ENCODE data around the gene MED14. TPM values are rescaled to one million over a fixed set of nuclear protein-coding genes. Genes with fewer than 3 reads are reported as not detected.

MED14 gene
- total and polyA plus RNA-seq, 2 donors (not counting 1 experiment from before 2014, with no cell fraction given) = 26.4 to 63.5 TPM

DNA sequence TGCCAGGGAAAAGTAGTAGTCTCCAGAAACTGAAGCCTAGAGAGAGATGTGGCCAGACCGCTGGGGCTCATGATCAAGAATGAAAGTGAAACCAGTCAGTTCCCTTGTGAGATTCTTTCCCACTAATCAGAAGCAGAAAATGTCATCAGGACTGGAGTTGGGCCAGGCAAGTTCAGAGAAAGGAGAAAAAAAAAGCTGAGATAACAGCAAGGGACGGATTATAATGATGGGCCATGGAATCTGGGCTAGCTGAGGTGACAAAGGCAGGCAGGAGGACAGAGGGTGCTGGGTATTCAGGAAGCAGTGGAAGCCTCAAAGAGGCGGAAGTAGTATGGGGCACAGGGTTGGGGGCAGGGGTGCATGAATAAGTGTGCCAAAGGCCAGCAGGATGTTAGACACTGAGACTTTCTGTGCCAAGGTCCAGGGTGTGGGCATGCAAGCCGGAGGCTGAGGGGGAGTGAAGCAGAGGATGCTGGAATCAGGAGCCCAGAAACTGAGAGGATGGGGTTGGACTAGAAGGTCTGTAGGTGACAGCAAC, 90.5 kb downstream of the MED14 start:
- peaks cover 46% of the 10 kb centered on the region for H4K20me1 ChIP-seq (ENCODE audit: control insufficient read depth, insufficient read depth, low read length, poor library complexity, severe bottlenecking)
- Mint-ChIP-seq H3K9me3 (ENCODE audit: insufficient read depth) (no peaks in the 10 kb centered on the region), H3K27ac (peak overlapping the region; percentile 93), H3K4me3 (peak overlapping the region; percentile 94), H3K4me1 (peaks cover 42% of the 10 kb centered on the region), H3K27me3 (no peaks in the 10 kb centered on the region)
- intact Hi-C loops (cut with micrococcal nuclease) = loop anchor here (10.0 kb wide), 2 partner anchors 690 to 1280 kb away; partner anchors contain the start of genes CASK and DDX3X
- CTCF ChIA-PET = interaction anchor here (1.7 kb wide), 1 partner anchor 149 kb away, joined by 7 read pairs; no protein-coding TSS in a partner anchor
- peak overlapping the region; percentile 82 for H2AFZ ChIP-seq (ENCODE audit: insufficient read depth, low read depth, low read length, poor library complexity, severe bottlenecking)
- H3K79me2 ChIP-seq (ENCODE audit: control insufficient read depth, insufficient read depth, low read length) = peaks cover 71% of the 10 kb centered on the region
- H3K9me3 ChIP-seq (ENCODE audit: control extremely low read depth in 1 of 3, control insufficient read depth in 2 of 3, insufficient read depth in 1 of 3, low read length in 2 of 3) = no peaks in the 10 kb centered on the region
- no peak for TF ChIP-seq EZH2 (IDR thresholded peaks at IDR 0.05; ENCODE audit: borderline replicate concordance, insufficient read depth, low read depth, low read length, poor library complexity, severe bottlenecking)
- TF ChIP-seq, protein P1, sequence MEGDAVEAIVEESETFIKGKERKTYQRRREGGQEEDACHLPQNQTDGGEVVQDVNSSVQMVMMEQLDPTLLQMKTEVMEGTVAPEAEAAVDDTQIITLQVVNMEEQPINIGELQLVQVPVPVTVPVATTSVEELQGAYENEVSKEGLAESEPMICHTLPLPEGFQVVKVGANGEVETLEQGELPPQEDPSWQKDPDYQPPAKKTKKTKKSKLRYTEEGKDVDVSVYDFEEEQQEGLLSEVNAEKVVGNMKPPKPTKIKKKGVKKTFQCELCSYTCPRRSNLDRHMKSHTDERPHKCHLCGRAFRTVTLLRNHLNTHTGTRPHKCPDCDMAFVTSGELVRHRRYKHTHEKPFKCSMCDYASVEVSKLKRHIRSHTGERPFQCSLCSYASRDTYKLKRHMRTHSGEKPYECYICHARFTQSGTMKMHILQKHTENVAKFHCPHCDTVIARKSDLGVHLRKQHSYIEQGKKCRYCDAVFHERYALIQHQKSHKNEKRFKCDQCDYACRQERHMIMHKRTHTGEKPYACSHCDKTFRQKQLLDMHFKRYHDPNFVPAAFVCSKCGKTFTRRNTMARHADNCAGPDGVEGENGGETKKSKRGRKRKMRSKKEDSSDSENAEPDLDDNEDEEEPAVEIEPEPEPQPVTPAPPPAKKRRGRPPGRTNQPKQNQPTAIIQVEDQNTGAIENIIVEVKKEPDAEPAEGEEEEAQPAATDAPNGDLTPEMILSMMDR (IDR thresholded peaks at IDR 0.05) = no peak
- peak overlapping the region; percentile 69 for H3K9ac ChIP-seq (ENCODE audit: low read length)
- peak overlapping the region; percentile 91 for H3K4me2 ChIP-seq (replicated peaks; ENCODE audit: low read depth, low read length, poor library complexity, severe bottlenecking)
- peaks cover 43 to 45% of the 10 kb centered on the region in 2 donors for H3K4me1 ChIP-seq (ENCODE audit: control insufficient read depth in 2 of 2, insufficient read depth in 2 of 2, low read length in 2 of 2)
- DNase-seq (peak; percentile 78), ATAC-seq (ENCODE audit: low read depth) (peak; percentile 46)
- H3K27me3 ChIP-seq (replicated peaks in 1 of 4; ENCODE audit: control extremely low read depth in 1 of 4, control insufficient read depth in 3 of 4, insufficient read depth in 4 of 4, low read length in 3 of 4) = no peaks in the 10 kb centered on the region
- peak overlapping the region; percentile 42 to 69 (median 59) for H3K4me3 ChIP-seq (ENCODE audit: control extremely low read depth in 1 of 5, extremely low read depth in 1 of 5, insufficient read depth in 1 of 5, low read depth in 2 of 5, low read length in 4 of 5)
- peak overlapping the region; percentile 75 to 94 for H3K27ac ChIP-seq (ENCODE audit: low read length in 2 of 2)
- peaks cover 0 to 11% of the 10 kb centered on the region in 2 experiments for H3K36me3 ChIP-seq (replicated peaks in 1 of 2; ENCODE audit: control extremely low read depth in 1 of 2, control insufficient read depth in 1 of 2, extremely low read depth in 1 of 2, insufficient read depth in 2 of 2, low read length in 1 of 2)
- 0% methylated on average over 3 of the region's 4 CpGs for WGBS (ENCODE audit: insufficient coverage)
- POLR2A ChIA-PET = interaction anchor here (0.6 kb wide), 1 partner anchor 72 kb away, joined by 4 read pairs; no protein-coding TSS in a partner anchor

DNA sequence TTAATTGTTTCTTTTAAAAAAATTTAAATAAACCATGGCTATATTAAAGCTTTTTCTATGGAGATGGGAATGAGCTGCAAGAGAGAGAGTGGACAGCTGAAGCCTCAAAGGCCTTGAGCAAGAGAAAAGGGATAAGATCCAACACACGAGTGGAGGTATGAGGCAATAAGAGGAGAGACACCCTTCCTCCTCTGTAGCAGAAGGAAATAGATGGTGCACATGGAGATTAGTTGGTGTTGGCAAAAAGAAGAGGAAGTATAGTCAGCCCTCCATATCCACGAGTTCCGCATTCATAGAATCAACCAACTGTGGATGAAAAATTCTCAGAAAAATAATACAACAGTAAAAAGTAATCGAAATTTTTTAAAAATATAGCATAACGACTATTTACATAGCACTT, 91.2 kb downstream of the MED14 start:
- Histone ChIP-seq H3K4me1 (ENCODE audit: control insufficient read depth in 2 of 2, insufficient read depth in 2 of 2, low read length in 2 of 2) (peaks cover 43 to 45% of the 10 kb centered on the region in 2 donors), H3K27me3 (replicated peaks in 1 of 4; ENCODE audit: control extremely low read depth in 1 of 4, control insufficient read depth in 3 of 4, insufficient read depth in 4 of 4, low read length in 3 of 4) (no peaks in the 10 kb centered on the region), H3K9me3 (ENCODE audit: control extremely low read depth in 1 of 3, control insufficient read depth in 2 of 3, insufficient read depth in 1 of 3, low read length in 2 of 3) (no peaks in the 10 kb centered on the region), H3K27ac (ENCODE audit: low read length in 2 of 2) (peak overlapping the region; percentile 75 to 94), H3K79me2 (ENCODE audit: control insufficient read depth, insufficient read depth, low read length) (peaks cover 78% of the 10 kb centered on the region), H3K4me2 (replicated peaks; ENCODE audit: low read depth, low read length, poor library complexity, severe bottlenecking) (peak overlapping the region; percentile 91), H2AFZ (ENCODE audit: insufficient read depth, low read depth, low read length, poor library complexity, severe bottlenecking) (no peak overlapping the region), H3K36me3 (replicated peaks in 1 of 2; ENCODE audit: control extremely low read depth in 1 of 2, control insufficient read depth in 1 of 2, extremely low read depth in 1 of 2, insufficient read depth in 2 of 2, low read length in 1 of 2) (peaks cover 0 to 18% of the 10 kb centered on the region in 2 experiments), H3K4me3 (ENCODE audit: control extremely low read depth in 1 of 5, extremely low read depth in 1 of 5, insufficient read depth in 1 of 5, low read depth in 2 of 5, low read length in 4 of 5) (peak overlapping the region in 4 of 5 experiments; percentile 56 to 69 (median 62)), H3K9ac (ENCODE audit: low read length) (peak overlapping the region; percentile 69), H4K20me1 (ENCODE audit: control insufficient read depth, insufficient read depth, low read length, poor library complexity, severe bottlenecking) (peaks cover 53% of the 10 kb centered on the region)
- Mint-ChIP-seq H3K4me3 (peak overlapping the region; percentile 94), H3K9me3 (ENCODE audit: insufficient read depth) (no peaks in the 10 kb centered on the region), H3K27me3 (no peaks in the 10 kb centered on the region), H3K27ac (peak overlapping the region; percentile 88), H3K4me1 (peaks cover 44% of the 10 kb centered on the region)
- intact Hi-C loops (cut with micrococcal nuclease) = loop anchor here (10.0 kb wide), 2 partner anchors 691 to 1281 kb away; partner anchors contain the start of genes CASK and DDX3X
- TF ChIP-seq EZH2 (IDR thresholded peaks at IDR 0.05; ENCODE audit: borderline replicate concordance, insufficient read depth, low read depth, low read length, poor library complexity, severe bottlenecking) = no peak
- TF ChIP-seq, protein P1 (IDR thresholded peaks at IDR 0.05) = no peak
- DNase-seq = peak; percentile 53
- CTCF ChIA-PET = interaction anchor here (1.6 to 1.7 kb wide), 2 partner anchors 8 to 150 kb away, joined by 7 to 10 read pairs; no protein-coding TSS in a partner anchor
- no peak for ATAC-seq (ENCODE audit: low read depth)
- POLR2A ChIA-PET = interaction anchor here (0.6 kb wide), 1 partner anchor 71 kb away, joined by 4 read pairs; no protein-coding TSS in a partner anchor
- WGBS (ENCODE audit: insufficient coverage) = no CpG with 5 or more reads among the region's 5 CpGs

Data from B cell (primary cell).